Neuronal stem cell (in vitro differentiated cells): ENCODE data around the gene STIM1.

Experiments
- DNase-seq: peaks from one replicate; pipeline ENCODE4 v3.0.0-alpha.2; 2013; ENCODE audit warnings: low spot score
- H2AFZ ChIP-seq: one replicate; pipeline ENCODE4 v1.6.1; 2013; ENCODE audit warnings: mild to moderate bottlenecking, low read length, inconsistent platforms
- H2AK5ac ChIP-seq: 2 replicates; pipeline ENCODE4 v1.6.1; 2013; ENCODE audit warnings: low read depth, mild to moderate bottlenecking, inconsistent platforms, low read length, moderate library complexity, mixed read lengths
- H2BK120ac ChIP-seq: 2 replicates; pipeline ENCODE4 v1.6.1; 2013; ENCODE audit warnings: low read depth, mild to moderate bottlenecking, inconsistent platforms, low read length, moderate library complexity, mixed read lengths
- H2BK12ac ChIP-seq: one replicate; pipeline ENCODE4 v1.6.1; 2013; ENCODE audit warnings: low read length, inconsistent platforms
- H2BK15ac ChIP-seq: 2 replicates; pipeline ENCODE4 v1.6.1; 2013; ENCODE audit warnings: mild to moderate bottlenecking, low read length, inconsistent platforms, mixed read lengths
- H2BK5ac ChIP-seq: one replicate; pipeline ENCODE4 v1.6.1; 2013; ENCODE audit warnings: inconsistent platforms, mild to moderate bottlenecking, low read length, moderate library complexity
- H3K14ac ChIP-seq: one replicate; pipeline ENCODE4 v1.6.1; 2013; ENCODE audit warnings: low read length, inconsistent platforms
- H3K18ac ChIP-seq: 2 replicates; pipeline ENCODE4 v1.6.1; 2013; ENCODE audit warnings: low read length, inconsistent platforms
- H3K23ac ChIP-seq: 2 replicates; pipeline ENCODE4 v1.6.1; 2013; ENCODE audit warnings: low read depth, mild to moderate bottlenecking, mixed read lengths, low read length, inconsistent platforms; ENCODE audit not compliant: poor library complexity
- H3K27ac ChIP-seq: replicated peaks from 3 replicates; pipeline ENCODE4 v1.5.1; 2013; ENCODE audit warnings: low read length, inconsistent platforms
- H3K27me3 ChIP-seq, 3 experiments: 2 replicates each; pipeline ENCODE4 v1.6.1; 2013; ENCODE audit warnings: low read length in 3 of 3, mild to moderate bottlenecking in 2 of 3, inconsistent platforms in 1 of 3, low read depth in 1 of 3, mixed read lengths in 1 of 3, moderate library complexity in 1 of 3; ENCODE audit not compliant: control insufficient read depth in 3 of 3, insufficient read depth in 3 of 3
- H3K36me3 ChIP-seq, 2 donors: replicated peaks in 1 of 2; 2 replicates each; pipeline ENCODE4 v1.6.1; 2013; ENCODE audit warnings: low read length in 2 of 2; ENCODE audit not compliant: control insufficient read depth in 2 of 2, insufficient read depth in 2 of 2
- H3K4ac ChIP-seq: 2 replicates; pipeline ENCODE4 v1.6.1; 2013; ENCODE audit warnings: inconsistent platforms, mild to moderate bottlenecking, low read length, moderate library complexity
- H3K4me1 ChIP-seq, 2 donors: 1 replicate in 1 of 2; 2 replicates in 1 of 2; pipeline ENCODE4 v1.6.1; 2013; ENCODE audit warnings: low read length in 2 of 2, low read depth in 1 of 2; ENCODE audit not compliant: control insufficient read depth in 2 of 2, insufficient read depth in 1 of 2
- H3K4me2 ChIP-seq: one replicate; pipeline ENCODE4 v1.6.1; 2013; ENCODE audit warnings: mild to moderate bottlenecking, low read length, inconsistent platforms; ENCODE audit not compliant: insufficient read depth, poor library complexity, severe bottlenecking
- H3K4me3 ChIP-seq, 2 donors: 2 replicates each; pipeline ENCODE4 v1.5.1; 2013; ENCODE audit warnings: low read length in 2 of 2, mild to moderate bottlenecking in 2 of 2, inconsistent platforms in 1 of 2, moderate library complexity in 1 of 2
- H3K79me1 ChIP-seq: one replicate; pipeline ENCODE4 v1.6.1; 2013; ENCODE audit warnings: low read depth, mild to moderate bottlenecking, inconsistent platforms, low read length, moderate library complexity
- H3K9ac ChIP-seq: one replicate; pipeline ENCODE4 v1.6.1; 2013; ENCODE audit warnings: mild to moderate bottlenecking, low read depth, low read length, inconsistent platforms; ENCODE audit not compliant: poor library complexity
- H3K9me3 ChIP-seq, 2 donors: replicated peaks in 1 of 2; 2 replicates each; pipeline versions ENCODE3 to v1.6.1; 2013; ENCODE audit warnings: low read length in 2 of 2, mild to moderate bottlenecking in 2 of 2, inconsistent platforms in 1 of 2, low read depth in 1 of 2, mixed read lengths in 1 of 2, moderate library complexity in 1 of 2; ENCODE audit not compliant: control insufficient read depth in 2 of 2, insufficient read depth in 1 of 2
- H4K8ac ChIP-seq: one replicate; pipeline ENCODE4 v1.6.1; 2013; ENCODE audit warnings: low read depth, mild to moderate bottlenecking, inconsistent platforms, low read length, moderate library complexity
- H4K91ac ChIP-seq: one replicate; pipeline ENCODE4 v1.6.1; 2013; ENCODE audit warnings: low read length, low read depth, mild to moderate bottlenecking, inconsistent platforms; ENCODE audit not compliant: poor library complexity
- WGBS, 2 donors: extraction: QIAGEN DNeasy Blood & Tissue Kit; methylation state at CpG; one replicate each; pipeline ENCODE4 v1.1.7; 2013; ENCODE audit warnings: missing lambda C conversion rate in 2 of 2, mixed read lengths in 1 of 2; ENCODE audit not compliant: insufficient read length in 2 of 2, insufficient replicate concordance in 1 of 2; ENCODE audit errors: extremely low coverage in 2 of 2; 5-methylcytosine and 5-hydroxymethylcytosine counted together

The STIM1 gene

GRCh38 chr11:3962406-3962840, 107.0 kb downstream of the STIM1 start:
- Histone ChIP-seq H3K27ac (no peak overlapping the region), H3K23ac (no peak overlapping the region), H3K4me1 (peaks cover 0 to 3% of the 10 kb centered on the region in 2 donors), H3K4me3 (no peak overlapping the region), H4K91ac (no peak overlapping the region), H2BK15ac (no peak overlapping the region), H2AFZ (no peak overlapping the region), H4K8ac (no peak overlapping the region), H2BK5ac (no peak overlapping the region), H2BK120ac (no peak overlapping the region), H3K27me3 (no peaks in the 10 kb centered on the region), H3K14ac (no peak overlapping the region), H3K18ac (no peak overlapping the region), H3K36me3 (no peaks in the 10 kb centered on the region), H2AK5ac (no peak overlapping the region), H3K79me1 (no peaks in the 10 kb centered on the region), H3K9ac (no peak overlapping the region), H3K4ac (no peak overlapping the region), H3K9me3 (no peaks in the 10 kb centered on the region), H3K4me2 (no peak overlapping the region), H2BK12ac (no peak overlapping the region)
- no peak for DNase-seq
- no CpG with 5 or more reads among the region's 1 CpG for WGBS, 2 donors

- Histone ChIP-seq H4K8ac (no peak overlapping the region), H3K4me3 (no peak overlapping the region), H3K36me3 (peaks cover 0 to 7% of the 10 kb centered on the region in 2 donors), H3K18ac (no peak overlapping the region), H3K9me3 (no peaks in the 10 kb centered on the region), H3K27me3 (no peaks in the 10 kb centered on the region), H2AFZ (no peak overlapping the region), H2BK120ac (no peak overlapping the region), H3K4me2 (no peak overlapping the region), H2BK15ac (no peak overlapping the region), H2AK5ac (no peak overlapping the region), H3K14ac (no peak overlapping the region), H3K9ac (no peak overlapping the region), H2BK12ac (no peak overlapping the region), H3K27ac (no peak overlapping the region), H3K4ac (no peak overlapping the region), H3K23ac (no peak overlapping the region), H4K91ac (no peak overlapping the region), H3K4me1 (peaks cover 0 to 2% of the 10 kb centered on the region in 2 donors), H3K79me1 (no peaks in the 10 kb centered on the region), H2BK5ac (no peak overlapping the region)
- DNase-seq = no peak
- no CpG with 5 or more reads among the region's 2 CpGs for WGBS, 2 donors
Measured at GRCh38 chr11:3964056-3964455, 108.6 kb downstream of the STIM1 start.

GRCh38 chr11:3964935-3965604, 109.6 kb downstream of the STIM1 start:
- Histone ChIP-seq H3K4me2 (no peak overlapping the region), H3K79me1 (no peaks in the 10 kb centered on the region), H4K91ac (no peak overlapping the region), H3K4me3 (no peak overlapping the region), H3K9ac (no peak overlapping the region), H3K9me3 (no peaks in the 10 kb centered on the region), H2BK120ac (no peak overlapping the region), H2AFZ (no peak overlapping the region), H2BK12ac (no peak overlapping the region), H3K18ac (no peak overlapping the region), H2BK15ac (no peak overlapping the region), H3K4me1 (peaks cover 0 to 2% of the 10 kb centered on the region in 2 donors), H2BK5ac (no peak overlapping the region), H3K36me3 (peaks cover 0 to 7% of the 10 kb centered on the region in 2 donors), H3K27me3 (no peaks in the 10 kb centered on the region), H3K27ac (no peak overlapping the region), H3K14ac (no peak overlapping the region), H3K4ac (no peak overlapping the region), H2AK5ac (no peak overlapping the region), H3K23ac (no peak overlapping the region), H4K8ac (no peak overlapping the region)
- no CpG with 5 or more reads among the region's 1 CpG for WGBS, 2 donors
- no peak for DNase-seq

- Histone ChIP-seq H2AFZ (no peak overlapping the region), H4K91ac (no peak overlapping the region), H3K27me3 (no peaks in the 10 kb centered on the region), H3K23ac (no peak overlapping the region), H2AK5ac (no peak overlapping the region), H2BK15ac (no peak overlapping the region), H3K9ac (no peak overlapping the region), H3K4me1 (peaks cover 0 to 2% of the 10 kb centered on the region in 2 donors), H3K27ac (no peak overlapping the region), H2BK120ac (no peak overlapping the region), H3K4ac (no peak overlapping the region), H3K14ac (no peak overlapping the region), H3K9me3 (no peaks in the 10 kb centered on the region), H2BK12ac (no peak overlapping the region), H3K36me3 (peaks cover 0 to 7% of the 10 kb centered on the region in 2 donors), H3K4me2 (no peak overlapping the region), H3K79me1 (no peaks in the 10 kb centered on the region), H2BK5ac (no peak overlapping the region), H3K4me3 (no peak overlapping the region), H4K8ac (no peak overlapping the region), H3K18ac (no peak overlapping the region)
- no peak for DNase-seq
Measured at GRCh38 chr11:3967695-3968094, 112.2 kb downstream of the STIM1 start.
